Posterior vena cava (tissue), 2 donors: ENCODE data around the gene CASK. TPM values are rescaled to one million over a fixed set of nuclear protein-coding genes. Genes with fewer than 3 reads are reported as not detected.
"Not testable (repeated sequence)": the region's sequence is repeated elsewhere in the genome, so short reads cannot be mapped to it uniquely, and the experiment has no call there.

Experiments
- DNase-seq: peaks from one replicate; pipeline ENCODE4 v3.0.0-alpha.2; 2020; ENCODE audit warnings: low spot score
- intact Hi-C, 2 donors: fragments of 100-400 bp; cut with DNase I; formaldehyde crosslinking; loops; one replicate each; pipeline versions ENCODE4 v1.14.1 to v1.14.2; 2022 to 2023
- total RNA-seq, 2 donors: library from RNA; stranded (reverse); fragmentation: NEBNext Ultra II Directional; extraction: Animal tissue kit (Norgen Biotek cat#: 25700); gene quantifications; one replicate each; pipeline ENCODE4 v1.2.1, GENCODE V29; 2021
- donor health status: DM: yes; HTN: yes; CAD: no.
- donor health status: DM: yes; HTN: yes; CAD: no.

CASK gene
- total RNA-seq, 2 donors from 2014 or later: 33.8 to 35.8 TPM

GRCh38 chrX:41711021-41711667, 212.2 kb downstream of the CASK start:
- no peak for DNase-seq
- intact Hi-C loops: no loop called here

GRCh38 chrX:41708486-41708885, 214.9 kb downstream of the CASK start:
- no peak for DNase-seq
- intact Hi-C loops: no loop called here

- intact Hi-C loops: no loop called here
- DNase-seq: no peak
Measured at GRCh38 chrX:41707218-41707617, 216.1 kb downstream of the CASK start.

- no peak for DNase-seq
- intact Hi-C loops: no loop called here
Measured at GRCh38 chrX:41705680-41706374, 217.5 kb downstream of the CASK start.

GRCh38 chrX:41705042-41705441, 218.3 kb downstream of the CASK start:
- no peak for DNase-seq
- intact Hi-C loops: no loop called here

GRCh38 chrX:41703574-41704029, 219.8 kb downstream of the CASK start:
- intact Hi-C loops: no loop called here
- no peak for DNase-seq

- DNase-seq: no peak
- intact Hi-C loops: loop anchor here in 1 of 2 donors (5.0 kb wide), 1 partner anchor 1232 kb away; no protein-coding TSS in a partner anchor
Measured at GRCh38 chrX:41695426-41695825, 227.9 kb downstream of the CASK start.

- DNase-seq: no peak
- intact Hi-C loops: no loop called here
Measured at GRCh38 chrX:41693024-41693423, 230.3 kb downstream of the CASK start.

- intact Hi-C loops: no loop called here
- DNase-seq: no peak
Measured at GRCh38 chrX:41692162-41692749, 231.1 kb downstream of the CASK start.

GRCh38 chrX:41689711-41690110, 233.6 kb downstream of the CASK start:
- intact Hi-C loops: no loop called here
- no peak for DNase-seq

GRCh38 chrX:41688835-41689234, 234.5 kb downstream of the CASK start, which contains the start of gene GPR34:
TSS of gene GPR34 (plus strand) at chrX:41688973. CDS start at chrX:41695634, 6,661 bp downstream.
- DNase-seq: no peak
- intact Hi-C loops: no loop called here

- no peak for DNase-seq
- intact Hi-C loops: no loop called here
Measured at GRCh38 chrX:41688156-41688555, 235.2 kb downstream of the CASK start.

- intact Hi-C loops: no loop called here
- DNase-seq: no peak
Measured at GRCh38 chrX:41686788-41687187, 236.6 kb downstream of the CASK start.

GRCh38 chrX:41684940-41685339, 238.4 kb downstream of the CASK start:
- no peak for DNase-seq
- intact Hi-C loops: no loop called here

- intact Hi-C loops: no loop called here
- no peak for DNase-seq
Measured at GRCh38 chrX:41684138-41684537, 239.2 kb downstream of the CASK start.

- intact Hi-C loops: no loop called here
Measured at GRCh38 chrX:41677183-41678060, 245.9 kb downstream of the CASK start.

GRCh38 chrX:41676361-41676760, 247.0 kb downstream of the CASK start:
- intact Hi-C loops, DNase-seq: not testable (repeated sequence)

More at GRCh38 chrX:41677183-41678060, 245.9 kb downstream of the CASK start:
- DNase-seq: no peak

GRCh38 chrX:41672643-41673042, 250.7 kb downstream of the CASK start:
- DNase-seq: no peak
- intact Hi-C loops: no loop called here

GRCh38 chrX:41671082-41671481, 252.3 kb downstream of the CASK start:
- intact Hi-C loops: no loop called here
- DNase-seq: no peak
